Caco-2 (cell line): ENCODE results near the gene PTPN6. TPM values are rescaled to one million over a fixed set of nuclear protein-coding genes. Genes with fewer than 3 reads are reported as not detected.

ENCODE experiments used
- BruUV-seq: library from RNA; stranded (reverse); fragments of 400-500 nt; replicated peaks from 2 replicates; lab custom pipeline; 2021; lab: Mats Ljungman, UMichigan
- CTCF ChIA-PET: fragments of 300-600 bp; sonication (Branson Sonifier 250); formaldehyde crosslinking; loops from one replicate; lab custom pipeline; 2022; ENCODE audit warnings: antibody characterized with exemption; lab: Charles Lee
- POLR2A ChIA-PET: fragments of 300-600 bp; sonication (Branson Sonifier 250); formaldehyde crosslinking; loops from one replicate; lab custom pipeline; 2022; ENCODE audit warnings: antibody characterized with exemption; lab: Charles Lee
- DNase-seq, 2 experiments: peaks; one replicate each; pipeline versions ENCODE4 v3.0.0 to v3.0.0-alpha.2; 2020 to 2022
- H3K27me3 ChIP-seq: replicated peaks from 2 replicates; pipeline ENCODE4 v1.6.0; 2011; ENCODE audit warnings: low read length; ENCODE audit not compliant: control insufficient read depth, insufficient read depth
- H3K36me3 ChIP-seq: 2 replicates; pipeline ENCODE4 v1.5.1; 2011; ENCODE audit warnings: low read length; ENCODE audit not compliant: control insufficient read depth, insufficient read depth
- H3K4me1 ChIP-seq: fragments of 250-450 bp; sonication (Bioruptor Pico); 2 replicates; pipeline ENCODE4 v1.5.1; 2020; ENCODE audit warnings: mild to moderate bottlenecking
- H3K4me3 ChIP-seq: 2 replicates; pipeline ENCODE4 v1.5.1; 2011; ENCODE audit warnings: low read depth, mild to moderate bottlenecking, control low read depth, low read length
- H3K9me3 ChIP-seq: fragments of 250-450 bp; sonication (Bioruptor Pico); 2 replicates; pipeline ENCODE4 v1.5.1; 2020; ENCODE audit warnings: mild to moderate bottlenecking, moderate library complexity
- H3K27ac Mint-ChIP-seq: one replicate; pipeline ENCODE4 v1.8.0; 2022; ENCODE audit warnings: mixed read lengths; ENCODE audit not compliant: unreplicated experiment
- H3K27me3 Mint-ChIP-seq: one replicate; pipeline ENCODE4 v1.8.0; 2022; ENCODE audit warnings: mixed read lengths; ENCODE audit not compliant: insufficient read depth, unreplicated experiment
- H3K36me3 Mint-ChIP-seq: one replicate; pipeline ENCODE4 v1.8.0; 2022; ENCODE audit warnings: mild to moderate bottlenecking, mixed read lengths; ENCODE audit not compliant: insufficient read depth, unreplicated experiment
- H3K4me1 Mint-ChIP-seq: one replicate; pipeline ENCODE4 v1.8.0; 2022; ENCODE audit warnings: low read depth, mixed read lengths; ENCODE audit not compliant: unreplicated experiment
- H3K4me3 Mint-ChIP-seq: one replicate; pipeline ENCODE4 v1.8.0; 2022; ENCODE audit warnings: mild to moderate bottlenecking, moderate library complexity, mixed read lengths; ENCODE audit not compliant: unreplicated experiment
- H3K9me3 Mint-ChIP-seq: one replicate; pipeline ENCODE4 v1.8.0; 2022; ENCODE audit warnings: mixed read lengths; ENCODE audit not compliant: unreplicated experiment
- intact Hi-C: fragments of 100-400 bp; cut with micrococcal nuclease; formaldehyde crosslinking; loops from one replicate; pipeline ENCODE4 v1.10.0; 2022; ENCODE audit not compliant: unreplicated experiment
- total RNA-seq: library from RNA; stranded (reverse); gene quantifications from 2 replicates; pipeline ENCODE4 v1.2.3, GENCODE V29; 2022
- TF ChIP-seq, protein P1 (sequence below), 2 experiments: fragments of 200-600 bp in 1 of 2; IDR thresholded peaks; 1 replicate in 1 of 2; 2 replicates in 1 of 2; pipeline versions ENCODE4 v1.5.1 to v1.8.0; 2011 to 2022; ENCODE audit warnings: antibody characterized with exemption in 1 of 2, control low read depth in 1 of 2, inconsistent platforms in 1 of 2, low read depth in 1 of 2, low read length in 1 of 2, mild to moderate bottlenecking in 1 of 2, moderate library complexity in 1 of 2; ENCODE audit not compliant: insufficient read depth in 1 of 2, severe bottlenecking in 1 of 2, unreplicated experiment in 1 of 2

Gene PTPN6
- total RNA-seq, 1 experiment from 2014 or later = 43.9 TPM

DNA sequence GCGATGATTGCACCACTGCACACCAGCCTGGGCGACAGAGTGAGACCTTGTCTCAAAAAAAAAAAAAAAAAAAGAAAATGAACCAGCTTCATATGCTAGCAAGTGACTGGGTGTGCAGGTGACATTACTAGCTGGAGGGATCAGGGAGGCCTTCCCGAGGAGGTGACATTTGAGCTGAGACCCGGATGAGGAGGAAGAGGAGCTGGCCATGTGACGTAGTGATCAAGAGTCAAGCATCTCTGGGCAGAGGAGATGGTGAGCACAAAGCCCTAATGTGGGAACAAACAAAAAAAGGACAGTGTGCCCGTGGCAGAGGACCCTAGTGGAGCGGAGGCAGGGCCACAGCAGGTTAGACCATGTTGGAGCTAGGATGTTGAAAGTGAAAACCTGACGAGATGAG lies 3.5 kb upstream of the PTPN6 start:
- CTCF ChIA-PET = interaction anchor here (0.6 to 6.0 kb wide), 6 partner anchors 10 to 697 kb away, joined by 3 to 241 read pairs (median 8); partner anchors contain the start of gene SPSB2
- Histone ChIP-seq H3K4me3 (peak overlapping the region; percentile 64), H3K36me3 (no peaks in the 10 kb centered on the region), H3K9me3 (no peaks in the 10 kb centered on the region), H3K4me1 (peaks cover 18% of the 10 kb centered on the region), H3K27me3 (no peaks in the 10 kb centered on the region)
- Mint-ChIP-seq H3K4me3 (no peak overlapping the region), H3K27ac (no peak overlapping the region), H3K9me3 (no peaks in the 10 kb centered on the region), H3K36me3 (peaks cover 46% of the 10 kb centered on the region), H3K27me3 (peaks cover 4% of the 10 kb centered on the region), H3K4me1 (peaks cover 34% of the 10 kb centered on the region)
- intact Hi-C loops = no loop called here
- no peak for DNase-seq
- TF ChIP-seq, protein P1, sequence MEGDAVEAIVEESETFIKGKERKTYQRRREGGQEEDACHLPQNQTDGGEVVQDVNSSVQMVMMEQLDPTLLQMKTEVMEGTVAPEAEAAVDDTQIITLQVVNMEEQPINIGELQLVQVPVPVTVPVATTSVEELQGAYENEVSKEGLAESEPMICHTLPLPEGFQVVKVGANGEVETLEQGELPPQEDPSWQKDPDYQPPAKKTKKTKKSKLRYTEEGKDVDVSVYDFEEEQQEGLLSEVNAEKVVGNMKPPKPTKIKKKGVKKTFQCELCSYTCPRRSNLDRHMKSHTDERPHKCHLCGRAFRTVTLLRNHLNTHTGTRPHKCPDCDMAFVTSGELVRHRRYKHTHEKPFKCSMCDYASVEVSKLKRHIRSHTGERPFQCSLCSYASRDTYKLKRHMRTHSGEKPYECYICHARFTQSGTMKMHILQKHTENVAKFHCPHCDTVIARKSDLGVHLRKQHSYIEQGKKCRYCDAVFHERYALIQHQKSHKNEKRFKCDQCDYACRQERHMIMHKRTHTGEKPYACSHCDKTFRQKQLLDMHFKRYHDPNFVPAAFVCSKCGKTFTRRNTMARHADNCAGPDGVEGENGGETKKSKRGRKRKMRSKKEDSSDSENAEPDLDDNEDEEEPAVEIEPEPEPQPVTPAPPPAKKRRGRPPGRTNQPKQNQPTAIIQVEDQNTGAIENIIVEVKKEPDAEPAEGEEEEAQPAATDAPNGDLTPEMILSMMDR (IDR thresholded peaks at IDR 0.05; ENCODE audit: insufficient read depth in 1 of 2, low read depth in 1 of 2, low read length in 1 of 2, severe bottlenecking in 1 of 2, unreplicated experiment in 1 of 2) = no peak
- BruUV-seq = no TSS peak
- POLR2A ChIA-PET = interaction anchor here (2.7 to 5.2 kb wide), 3 partner anchors 15 to 161 kb away, joined by 17 to 237 read pairs (median 50); partner anchors contain the start of gene C1RL

DNA sequence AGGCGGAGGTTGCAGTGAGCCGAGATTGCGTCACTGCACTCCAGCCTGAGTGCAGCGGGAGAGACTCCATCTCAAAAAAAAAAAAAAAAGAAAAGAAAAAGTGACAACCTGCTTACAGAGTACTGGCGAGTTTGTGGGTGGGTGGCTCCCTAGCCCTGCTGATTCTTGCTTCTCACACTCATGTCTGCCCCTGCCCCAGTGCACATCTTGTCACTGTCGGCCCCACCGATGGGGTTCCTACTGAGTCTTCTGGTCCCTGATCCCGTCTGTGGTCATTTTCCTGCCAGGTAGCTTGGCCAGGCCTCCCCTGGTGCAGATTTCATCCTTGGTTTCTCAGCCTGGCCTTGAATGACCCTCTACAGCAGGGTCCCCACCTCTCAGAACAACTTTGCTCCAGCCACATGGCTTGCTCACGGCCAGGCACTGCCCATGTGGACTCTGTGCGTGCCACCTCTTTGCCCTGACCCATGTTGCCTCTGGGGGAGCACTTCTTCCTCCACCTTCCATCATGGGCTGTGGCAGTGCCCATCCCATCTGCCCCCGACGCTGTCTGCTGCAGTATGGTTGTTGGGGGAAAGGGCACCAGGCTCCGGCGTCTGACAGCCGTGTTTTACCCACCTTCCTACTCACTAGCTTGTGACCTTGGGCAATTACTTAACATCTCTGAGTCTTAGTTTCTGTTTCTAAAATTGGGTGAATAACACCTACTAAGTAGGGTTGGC lies 2.1 kb upstream of the PTPN6 start:
- Mint-ChIP-seq H3K36me3 (peaks cover 32% of the 10 kb centered on the region), H3K27me3 (no peaks in the 10 kb centered on the region), H3K4me1 (peaks cover 23% of the 10 kb centered on the region), H3K27ac (no peak overlapping the region), H3K9me3 (no peaks in the 10 kb centered on the region), H3K4me3 (peak overlapping the region; percentile 8)
- BruUV-seq = no TSS peak
- ChIA-PET POLR2A (interaction anchor here (0.6 kb wide), 1 partner anchor 222 kb away, joined by 6 read pairs; no protein-coding TSS in a partner anchor), CTCF (interaction anchor here (0.5 to 1.0 kb wide), 2 partner anchors 11 to 145 kb away, joined by 3 read pairs; no protein-coding TSS in a partner anchor)
- TF ChIP-seq, protein P1 (IDR thresholded peaks at IDR 0.05; ENCODE audit: insufficient read depth in 1 of 2, low read depth in 1 of 2, low read length in 1 of 2, severe bottlenecking in 1 of 2, unreplicated experiment in 1 of 2) = no peak
- intact Hi-C loops = no loop called here
- Histone ChIP-seq H3K36me3 (no peaks in the 10 kb centered on the region), H3K4me3 (no peak overlapping the region), H3K27me3 (no peaks in the 10 kb centered on the region), H3K9me3 (no peaks in the 10 kb centered on the region), H3K4me1 (peaks cover 11% of the 10 kb centered on the region)
- no peak for DNase-seq

DNA sequence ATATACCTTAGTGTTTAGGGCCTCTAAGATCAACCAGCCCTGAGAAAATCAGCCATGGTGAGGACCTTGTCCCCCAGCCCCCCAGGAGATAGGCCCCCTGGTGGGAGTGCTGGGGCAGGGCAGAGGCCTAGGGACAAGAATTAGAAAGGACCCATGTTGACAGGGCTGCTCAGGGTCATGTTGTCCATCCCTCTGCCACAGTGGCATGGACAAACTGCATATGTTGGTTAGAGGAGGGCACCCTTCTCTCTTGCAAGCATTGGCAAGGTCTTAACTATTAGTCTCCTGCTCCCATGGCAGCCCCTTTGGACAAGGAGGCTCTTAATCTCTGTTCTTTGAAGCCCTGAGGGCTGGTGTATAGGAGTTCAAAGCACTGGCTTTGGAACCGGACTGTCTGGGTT lies 755 bp upstream of the PTPN6 start:
- Histone ChIP-seq H3K9me3 (no peaks in the 10 kb centered on the region), H3K4me1 (peaks cover 5% of the 10 kb centered on the region), H3K27me3 (no peaks in the 10 kb centered on the region), H3K4me3 (no peak overlapping the region), H3K36me3 (no peaks in the 10 kb centered on the region)
- ChIA-PET CTCF (no interaction called here), POLR2A (no interaction called here)
- H3K4me3 Mint-ChIP-seq = no peak overlapping the region
- peaks cover 20% of the 10 kb centered on the region for H3K36me3 Mint-ChIP-seq
- H3K4me1 Mint-ChIP-seq = peaks cover 22% of the 10 kb centered on the region
- TF ChIP-seq, protein P1 (IDR thresholded peaks at IDR 0.05; ENCODE audit: insufficient read depth in 1 of 2, low read depth in 1 of 2, low read length in 1 of 2, severe bottlenecking in 1 of 2, unreplicated experiment in 1 of 2) = peak; percentile 61 to 66
- H3K9me3 Mint-ChIP-seq = no peaks in the 10 kb centered on the region
- DNase-seq = peak in 1 of 2 experiments; percentile 60
- no peaks in the 10 kb centered on the region for H3K27me3 Mint-ChIP-seq
- no peak overlapping the region for H3K27ac Mint-ChIP-seq
- intact Hi-C loops = no loop called here
- BruUV-seq = no TSS peak
